Hepatocyte (in vitro differentiated cells): ENCODE measurements around the gene AEBP1.

Experiments used
- CTCF ChIP-seq: fragments of 200-600 bp; sonication (generic); IDR thresholded peaks from 2 replicates; pipeline ENCODE4 v1.5.1; 2016; ENCODE audit warnings: antibody characterized with exemption, mild to moderate bottlenecking; ENCODE audit not compliant: poor library complexity
- EZH2 ChIP-seq: fragments of 200-600 bp; sonication (generic); IDR thresholded peaks from 2 replicates; pipeline ENCODE4 v1.6.1; 2016; ENCODE audit warnings: antibody characterized with exemption, mild to moderate bottlenecking, borderline replicate concordance
- EZH2phosphoT487 ChIP-seq: fragments of 200-600 bp; sonication (generic); IDR thresholded peaks from one replicate; pipeline ENCODE4 v1.6.1; 2018; ENCODE audit warnings: antibody characterized with exemption, mild to moderate bottlenecking, low read depth, moderate library complexity; ENCODE audit not compliant: unreplicated experiment, severe bottlenecking

GRCh38 chr7:44099669-44100068 lies 4.5 kb upstream of the AEBP1 start:
- no peak for TF ChIP-seq CTCF
- no peak for TF ChIP-seq EZH2
- TF ChIP-seq EZH2phosphoT487: no peak
